Measurements from ENCODE around the gene NGF. TPM values are rescaled to one million over a fixed set of nuclear protein-coding genes. Genes with fewer than 3 reads are reported as not detected.
A peak's percentile ranks its signal among the peaks of the same experiment; 100 is the strongest.

NGF gene
- total RNA-seq, 1 experiment from 2014 or later, result 0.47 TPM

DNA sequence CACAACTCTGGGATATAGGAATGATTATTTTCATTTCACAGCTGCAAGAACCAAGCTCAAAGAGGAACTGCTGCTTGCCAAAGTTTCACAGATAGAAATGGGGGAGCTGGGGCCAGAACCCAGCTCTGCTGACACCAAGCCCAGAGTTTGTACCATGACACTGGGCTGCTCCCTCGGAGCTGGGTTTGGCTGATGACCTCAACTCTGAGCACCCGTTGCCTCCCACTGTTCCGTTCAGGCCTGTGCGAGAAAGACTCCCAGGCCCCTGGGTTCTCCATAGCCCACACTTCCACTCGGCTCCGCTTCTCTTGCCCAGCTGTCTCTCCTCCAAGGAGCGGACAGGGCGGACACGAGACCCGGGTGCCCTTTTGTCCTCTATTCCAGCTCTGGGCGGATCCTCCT lies 55.2 kb downstream of the NGF start:
- peaks cover 7% of the 10 kb centered on the region for H3K4me1 ChIP-seq (ENCODE audit: insufficient read depth, low read length, poor library complexity, severe bottlenecking)
- intact Hi-C loops (cut with micrococcal nuclease; ENCODE audit: unreplicated experiment), result no loop called here
- H3K9me3 ChIP-seq (ENCODE audit: low read depth, low read length, poor library complexity, severe bottlenecking), result no peaks in the 10 kb centered on the region
- H3K4me3 ChIP-seq (ENCODE audit: low read depth, low read length, poor library complexity, severe bottlenecking), result no peak overlapping the region
- TF ChIP-seq EZH2 (IDR thresholded peaks at IDR 0.05; ENCODE audit: borderline replicate concordance, low read depth, low read length, poor library complexity, severe bottlenecking), result no peak
- TF ChIP-seq, protein P1, sequence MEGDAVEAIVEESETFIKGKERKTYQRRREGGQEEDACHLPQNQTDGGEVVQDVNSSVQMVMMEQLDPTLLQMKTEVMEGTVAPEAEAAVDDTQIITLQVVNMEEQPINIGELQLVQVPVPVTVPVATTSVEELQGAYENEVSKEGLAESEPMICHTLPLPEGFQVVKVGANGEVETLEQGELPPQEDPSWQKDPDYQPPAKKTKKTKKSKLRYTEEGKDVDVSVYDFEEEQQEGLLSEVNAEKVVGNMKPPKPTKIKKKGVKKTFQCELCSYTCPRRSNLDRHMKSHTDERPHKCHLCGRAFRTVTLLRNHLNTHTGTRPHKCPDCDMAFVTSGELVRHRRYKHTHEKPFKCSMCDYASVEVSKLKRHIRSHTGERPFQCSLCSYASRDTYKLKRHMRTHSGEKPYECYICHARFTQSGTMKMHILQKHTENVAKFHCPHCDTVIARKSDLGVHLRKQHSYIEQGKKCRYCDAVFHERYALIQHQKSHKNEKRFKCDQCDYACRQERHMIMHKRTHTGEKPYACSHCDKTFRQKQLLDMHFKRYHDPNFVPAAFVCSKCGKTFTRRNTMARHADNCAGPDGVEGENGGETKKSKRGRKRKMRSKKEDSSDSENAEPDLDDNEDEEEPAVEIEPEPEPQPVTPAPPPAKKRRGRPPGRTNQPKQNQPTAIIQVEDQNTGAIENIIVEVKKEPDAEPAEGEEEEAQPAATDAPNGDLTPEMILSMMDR (conservative IDR thresholded peaks at IDR 0.05; ENCODE audit: low read depth, low read length), result no peak
- DNase-seq (ENCODE audit: low spot score), result no peak
- BruUV-seq (replicated peaks), result no TSS peak
- ChIA-PET POLR2A (ENCODE audit: low non-redundant PET) (no interaction called here), CTCF (no interaction called here)
- no peaks in the 10 kb centered on the region for H3K36me3 ChIP-seq (ENCODE audit: insufficient read depth, low read length, poor library complexity, severe bottlenecking)
- H3K27me3 ChIP-seq (replicated peaks; ENCODE audit: insufficient read depth, low read depth, low read length, poor library complexity), result no peaks in the 10 kb centered on the region
- H3K27ac ChIP-seq (ENCODE audit: low read depth, low read length, poor library complexity, severe bottlenecking), result no peak overlapping the region

- TF ChIP-seq, protein P1 (conservative IDR thresholded peaks at IDR 0.05; ENCODE audit: low read depth, low read length), result no peak
- TF ChIP-seq EZH2 (IDR thresholded peaks at IDR 0.05; ENCODE audit: borderline replicate concordance, low read depth, low read length, poor library complexity, severe bottlenecking), result no peak
- no peaks in the 10 kb centered on the region for H3K27me3 ChIP-seq (replicated peaks; ENCODE audit: insufficient read depth, low read depth, low read length, poor library complexity)
- peaks cover 12% of the 10 kb centered on the region for H3K9me3 ChIP-seq (ENCODE audit: low read depth, low read length, poor library complexity, severe bottlenecking)
- H3K4me1 ChIP-seq (ENCODE audit: insufficient read depth, low read length, poor library complexity, severe bottlenecking), result peaks cover 7% of the 10 kb centered on the region
- no peak for DNase-seq (ENCODE audit: low spot score)
- BruUV-seq (replicated peaks), result no TSS peak
- H3K27ac ChIP-seq (ENCODE audit: low read depth, low read length, poor library complexity, severe bottlenecking), result no peak overlapping the region
- POLR2A ChIA-PET (ENCODE audit: low non-redundant PET), result interaction anchor here (0.6 kb wide), 1 partner anchor 50 kb away, joined by 3 read pairs; no protein-coding TSS in a partner anchor
- CTCF ChIA-PET, result no interaction called here
- no peaks in the 10 kb centered on the region for H3K36me3 ChIP-seq (ENCODE audit: insufficient read depth, low read length, poor library complexity, severe bottlenecking)
- H3K4me3 ChIP-seq (ENCODE audit: low read depth, low read length, poor library complexity, severe bottlenecking), result no peak overlapping the region
- intact Hi-C loops (cut with micrococcal nuclease; ENCODE audit: unreplicated experiment), result no loop called here
These were observed 56.9 kb downstream of the NGF start for GRCh38 chr1:115281143-115281542.

- peak overlapping the region; percentile 9 for H3K4me3 ChIP-seq (ENCODE audit: low read depth, low read length, poor library complexity, severe bottlenecking)
- intact Hi-C loops (cut with micrococcal nuclease; ENCODE audit: unreplicated experiment), result no loop called here
- ChIA-PET POLR2A (ENCODE audit: low non-redundant PET) (no interaction called here), CTCF (no interaction called here)
- H3K27me3 ChIP-seq (replicated peaks; ENCODE audit: insufficient read depth, low read depth, low read length, poor library complexity), result no peaks in the 10 kb centered on the region
- H3K36me3 ChIP-seq (ENCODE audit: insufficient read depth, low read length, poor library complexity, severe bottlenecking), result no peaks in the 10 kb centered on the region
- peak; percentile 81 for DNase-seq (ENCODE audit: low spot score)
- TF ChIP-seq, protein P1 (conservative IDR thresholded peaks at IDR 0.05; ENCODE audit: low read depth, low read length), result no peak
- TF ChIP-seq EZH2 (IDR thresholded peaks at IDR 0.05; ENCODE audit: borderline replicate concordance, low read depth, low read length, poor library complexity, severe bottlenecking), result no peak
- no TSS peak for BruUV-seq (replicated peaks)
- H3K9me3 ChIP-seq (ENCODE audit: low read depth, low read length, poor library complexity, severe bottlenecking), result peaks cover 12% of the 10 kb centered on the region
- H3K4me1 ChIP-seq (ENCODE audit: insufficient read depth, low read length, poor library complexity, severe bottlenecking), result peaks cover 7% of the 10 kb centered on the region
- no peak overlapping the region for H3K27ac ChIP-seq (ENCODE audit: low read depth, low read length, poor library complexity, severe bottlenecking)
These were observed 58.0 kb downstream of the NGF start for GRCh38 chr1:115280064-115280463.

All from A673 (cell line).